Measurements from ENCODE around the gene RBP5. TPM values are rescaled to one million over a fixed set of nuclear protein-coding genes. Genes with fewer than 3 reads are reported as not detected.

Gene RBP5
- total RNA-seq: 1 to 10 TPM in 1 of 2 experiments, under 1 TPM in 1; 0.48 to 2.1 TPM

DNA sequence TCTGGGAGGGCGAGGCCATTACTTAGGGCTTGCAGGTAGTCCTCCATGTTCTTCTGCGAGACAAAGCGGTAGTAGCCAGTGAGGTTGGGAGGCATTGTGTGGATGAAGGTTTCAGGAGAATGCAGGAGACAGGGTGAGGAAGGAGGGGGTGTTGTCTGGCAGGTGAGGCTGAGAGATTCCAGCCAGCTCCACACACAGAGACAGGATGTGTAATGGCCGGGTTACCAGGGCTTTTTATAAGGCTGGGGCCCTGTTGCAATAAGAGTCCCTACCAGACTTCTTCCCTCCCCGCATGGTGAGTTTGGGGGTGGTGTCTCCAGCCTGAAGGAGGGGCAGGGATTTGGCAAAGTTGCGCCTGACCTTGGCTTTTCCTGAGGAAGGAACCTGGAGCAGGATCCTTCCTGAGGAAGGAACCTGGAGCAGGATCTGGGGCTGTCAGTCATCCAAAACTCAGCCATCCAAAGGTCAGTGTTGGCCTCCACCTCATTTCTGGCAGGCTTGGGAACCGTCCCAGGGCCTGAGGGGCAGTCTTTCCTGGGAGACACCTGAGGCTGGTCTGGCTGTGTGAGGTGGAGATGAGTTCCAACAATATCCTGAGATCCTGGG, at the start of gene RBP5:
Gene RBP5, minus strand, starts transcription at position 209 of the 606 bp plus-strand sequence. Its CDS starts 114 bp downstream, at position 95.

DNA sequence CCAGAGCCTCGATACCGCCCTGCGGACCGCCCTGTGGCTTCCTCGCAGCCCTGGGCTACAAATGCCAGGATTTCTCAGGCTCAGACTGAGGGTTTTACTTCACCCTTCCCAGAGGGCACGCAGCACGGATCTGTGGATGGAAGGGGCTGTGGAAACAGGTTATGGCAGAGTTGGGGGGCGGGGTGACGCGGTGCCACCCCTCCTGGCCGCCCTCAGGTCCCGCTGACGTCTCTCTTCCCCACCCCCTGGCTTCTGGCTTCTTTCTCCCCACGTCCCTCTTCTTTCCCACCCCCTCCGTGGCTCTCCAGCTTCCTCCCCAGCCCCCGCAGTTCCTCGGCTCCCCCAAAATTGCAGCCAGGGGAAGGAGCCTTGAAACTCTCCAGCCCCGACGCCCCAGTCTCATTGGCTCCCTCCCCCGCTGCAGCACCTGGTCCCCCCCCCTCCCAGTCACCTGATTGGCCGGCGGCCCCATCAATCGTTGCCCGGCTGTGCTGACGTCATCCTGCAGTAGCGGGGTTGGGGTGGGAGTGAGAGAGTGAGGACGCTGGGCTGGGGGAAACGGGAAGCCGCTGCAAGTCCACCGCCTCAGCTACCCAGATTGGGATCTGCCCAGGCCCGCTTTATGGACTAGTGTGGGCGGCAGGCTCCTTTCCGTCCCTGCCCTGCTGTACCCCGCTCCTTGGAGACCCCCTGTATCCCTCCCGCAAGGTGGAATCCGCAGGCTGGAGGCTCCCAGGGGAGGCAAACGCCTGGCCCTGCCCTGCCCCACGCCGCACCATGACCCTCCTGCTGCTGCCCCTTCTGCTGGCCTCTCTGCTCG, 1.4 kb upstream of the RBP5 start, which contains the start of gene CLSTN3:
Gene CLSTN3, plus strand, starts transcription at position 500 of the 820 bp plus-strand sequence. Its CDS starts 278 bp downstream, at position 778.

GRCh38 chr12:7108796-7109571, 19.7 kb downstream of the RBP5 start, which contains the start of gene C1RL:
C1RL (minus strand) TSS chr12:7109214; CDS start chr12:7109180, 34 bp downstream.

DNA sequence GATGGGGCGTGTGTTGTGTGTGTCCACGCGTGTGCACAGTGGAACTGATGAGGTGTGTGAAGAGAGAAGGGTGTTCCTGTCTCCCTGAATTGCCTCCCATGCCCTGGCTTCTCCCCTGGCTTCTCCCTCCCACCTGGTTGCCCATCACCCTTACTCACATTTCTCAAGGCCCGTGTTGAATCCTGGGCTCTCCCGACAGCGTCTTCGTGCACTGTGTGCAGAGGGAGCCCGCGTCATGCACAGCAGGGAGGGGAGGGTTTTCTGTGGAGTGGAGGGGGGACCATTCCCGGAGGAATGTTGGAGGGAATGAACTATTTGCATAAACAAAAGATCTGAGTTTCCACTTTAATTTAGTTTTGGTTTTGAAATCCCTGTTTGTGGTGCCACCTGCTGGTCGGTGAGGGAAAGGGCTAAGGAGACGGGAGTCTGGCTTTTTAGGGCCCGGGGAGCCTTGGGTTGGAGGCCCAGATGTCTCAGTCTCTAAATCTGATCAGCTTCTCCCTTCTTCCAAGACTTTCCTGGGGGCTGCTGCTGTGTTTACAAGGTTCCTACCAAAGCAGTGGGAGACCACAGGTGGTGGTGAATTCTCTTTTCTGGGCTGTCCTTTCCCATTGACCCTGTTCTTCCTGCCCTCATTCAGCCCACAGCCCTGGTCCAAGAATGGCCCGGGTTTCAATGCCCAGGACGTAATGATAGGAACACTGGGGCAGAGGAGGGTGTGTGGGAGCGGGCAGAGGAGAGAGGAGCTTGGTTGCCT, 36.3 kb downstream of the RBP5 start, which contains the start of gene C1R:
Gene C1R, minus strand, starts transcription at position 217 of the 757 bp plus-strand sequence. Its CDS starts 57 bp downstream, at position 160.

Other genes with a start within 250 kb of the RBP5 start
- 1 to 10 TPM; 3.0 to 3.8 TPM for gene LRRC23, start 224.1 kb downstream of the RBP5 start, total RNA-seq
- 100 to 1,000 TPM; 146 to 157 TPM for gene ENO2, start 214.3 kb downstream of the RBP5 start, total RNA-seq
- gene ATN1, start 200.9 kb downstream of the RBP5 start, total RNA-seq: 10 to 100 TPM; 26.4 to 29.4 TPM
- gene RNU7-1, start 185.1 kb downstream of the RBP5 start, total RNA-seq: not detected
- 100 to 1,000 TPM; 239 to 248 TPM for gene C12orf57, start 184.9 kb downstream of the RBP5 start, total RNA-seq
- 100 to 1,000 TPM; 394 to 402 TPM for gene PTPN6, start 177.5 kb downstream of the RBP5 start, total RNA-seq
- gene PHB2, start 158.2 kb downstream of the RBP5 start, total RNA-seq: 100 to 1,000 TPM; 216 TPM
- 10 to 100 TPM; 46.4 to 51.7 TPM for gene EMG1, start 158.0 kb downstream of the RBP5 start, total RNA-seq
- 10 to 100 TPM; 34.7 to 37.2 TPM for gene LPCAT3, start 110.4 kb downstream of the RBP5 start, total RNA-seq
- gene C1S, start 68.2 kb downstream of the RBP5 start, total RNA-seq: 1 to 10 TPM; 1.5 to 1.9 TPM
- gene C1R, start 36.4 kb downstream of the RBP5 start, total RNA-seq: 1 to 10 TPM; 3.1 TPM
- 10 to 100 TPM; 25.9 to 31.3 TPM for gene C1RL, start 19.7 kb downstream of the RBP5 start, total RNA-seq
- 100 to 1,000 TPM; 109 to 116 TPM for gene CLSTN3, start 1.5 kb upstream of the RBP5 start, total RNA-seq
- 10 to 100 TPM; 19.9 to 22.2 TPM for gene PEX5, start 60.8 kb upstream of the RBP5 start, total RNA-seq
- gene ACSM4, start 175.2 kb upstream of the RBP5 start, total RNA-seq: not detected

Data from activated naive CD4-positive, alpha-beta T cell treated with anti-CD3 and anti-CD28 coated beads, Interleukin-2, amount 10 ng/mL, durations not matched to agents 5 hours and 36 hours (primary cell).